SK-N-SH (cell line): Measurements from ENCODE around the gene TMIGD2. TPM values are rescaled to one million over a fixed set of nuclear protein-coding genes. Genes with fewer than 3 reads are reported as not detected.

Experiments used
- CTCF ChIA-PET: fragments of 300-600, 350-600 bp; formaldehyde crosslinking; extraction: SDS; loops from one replicate; lab custom pipeline; 2021; lab: Yijun Ruan, JAX
- POLR2A ChIA-PET: fragments of 350-600 bp; sonication (Branson Sonifier 250); formaldehyde crosslinking; extraction: SDS; loops from one replicate; lab custom pipeline; 2020; ENCODE audit warnings: antibody characterized with exemption, inconsistent platforms; lab: Yijun Ruan, JAX
- DNase-seq: peaks from one replicate; pipeline ENCODE4 v3.0.0; 2012
- H2AFZ ChIP-seq: fragments of 200-600 bp; sonication (generic); 2 replicates; pipeline ENCODE4 v1.8.1; 2016; ENCODE audit warnings: antibody characterized with exemption, mild to moderate bottlenecking, low read depth
- H3F3A ChIP-seq: fragments of 200-600 bp; sonication (generic); replicated peaks from 2 replicates; pipeline ENCODE3; 2016; ENCODE audit warnings: antibody characterized with exemption, mild to moderate bottlenecking; ENCODE audit not compliant: insufficient read depth
- H3K27ac ChIP-seq, 2 experiments: fragments of 200-500 bp in 1 of 2; fragments of 200-600 bp in 1 of 2; sonication (Bioruptor generic) in 1 of 2; sonication (generic), shearing (Covaris generic) in 1 of 2; 2 replicates each; pipeline versions ENCODE4 v1.5.1 to v1.6.1; 2014 to 2016; ENCODE audit warnings: low read depth in 2 of 2, inconsistent platforms in 1 of 2, low read length in 1 of 2, mild to moderate bottlenecking in 1 of 2, mixed read lengths in 1 of 2
- H3K27me3 ChIP-seq: fragments of 200-600 bp; sonication (generic), shearing (Covaris generic); 2 replicates; pipeline ENCODE4 v1.6.1; 2016; ENCODE audit warnings: mixed run types; ENCODE audit not compliant: insufficient read depth
- H3K36me3 ChIP-seq, 2 experiments: fragments of 200-500 bp in 1 of 2; fragments of 200-600 bp in 1 of 2; sonication (Bioruptor generic) in 1 of 2; sonication (generic) in 1 of 2; replicated peaks in 1 of 2; 2 replicates each; pipeline versions ENCODE3 to v1.5.1; 2014 to 2016; ENCODE audit warnings: low read length in 1 of 2, mild to moderate bottlenecking in 1 of 2; ENCODE audit not compliant: insufficient read depth in 2 of 2, control insufficient read depth in 1 of 2
- H3K4me1 ChIP-seq, 2 experiments: fragments of 200-500 bp in 1 of 2; fragments of 200-600 bp in 1 of 2; sonication (Bioruptor generic) in 1 of 2; sonication (generic), shearing (Covaris generic) in 1 of 2; 2 replicates each; pipeline versions ENCODE4 v1.5.1 to v1.6.1; 2014 to 2016; ENCODE audit warnings: low read depth in 1 of 2, low read length in 1 of 2, mixed run types in 1 of 2; ENCODE audit not compliant: insufficient read depth in 2 of 2, control insufficient read depth in 1 of 2
- H3K4me2 ChIP-seq: fragments of 200-600 bp; sonication (generic), shearing (Covaris generic); 2 replicates; pipeline ENCODE4 v1.6.1; 2017; ENCODE audit warnings: mixed run types
- H3K4me3 ChIP-seq, 2 experiments: fragments of 200-500 bp in 1 of 2; fragments of 200-600 bp in 1 of 2; sonication (Bioruptor generic) in 1 of 2; sonication (generic), shearing (Covaris generic) in 1 of 2; 2 replicates each; pipeline versions ENCODE4 v1.5.1 to v1.8.1; 2014 to 2016; ENCODE audit warnings: low read depth in 2 of 2, inconsistent platforms in 1 of 2, low read length in 1 of 2, mild to moderate bottlenecking in 1 of 2, mixed read lengths in 1 of 2, moderate library complexity in 1 of 2
- H3K79me2 ChIP-seq: fragments of 200-600 bp; sonication (generic); 2 replicates; pipeline ENCODE4 v1.8.1; 2017; ENCODE audit warnings: mild to moderate bottlenecking; ENCODE audit not compliant: insufficient read depth
- H3K9ac ChIP-seq: fragments of 200-600 bp; sonication (generic); 2 replicates; pipeline ENCODE4 v1.6.1; 2017; ENCODE audit warnings: mixed run types
- H3K9me2 ChIP-seq: fragments of 200-600 bp; sonication (generic); 2 replicates; pipeline ENCODE4 v1.6.1; 2017; ENCODE audit warnings: mixed run types
- H3K9me3 ChIP-seq: fragments of 200-600 bp; sonication (generic); 2 replicates; pipeline ENCODE4 v1.6.1; 2017; ENCODE audit warnings: mixed run types, mild to moderate bottlenecking, moderate library complexity
- H4K20me1 ChIP-seq: fragments of 200-600 bp; sonication (generic); 2 replicates; pipeline ENCODE4 v1.6.1; 2017; ENCODE audit warnings: mild to moderate bottlenecking, mixed run types; ENCODE audit not compliant: insufficient read depth
- CHD2 ChIP-seq: fragments of 150-350 bp; IDR thresholded peaks from 2 replicates; pipeline ENCODE4 v1.6.1; 2018; ENCODE audit warnings: low read length; ENCODE audit not compliant: partially characterized antibody
- ELF1 ChIP-seq: IDR thresholded peaks from 2 replicates; pipeline ENCODE4 v1.4.0; 2012
- EZH2phosphoT487 ChIP-seq: fragments of 200-600 bp; sonication (generic); IDR thresholded peaks from 2 replicates; pipeline ENCODE4 v1.6.1; 2017; ENCODE audit warnings: low read depth, mixed run types, mild to moderate bottlenecking, antibody characterized with exemption, moderate library complexity, borderline replicate concordance
- FOXJ3 ChIP-seq: sonication (generic); formaldehyde crosslinking; IDR thresholded peaks from 2 replicates; pipeline ENCODE4 v1.5.1; 2020; ENCODE audit warnings: mild to moderate bottlenecking, missing genetic modification reagents
- FOXM1 ChIP-seq: IDR thresholded peaks from 2 replicates; pipeline ENCODE4 v1.4.0; 2012; ENCODE audit warnings: low read depth, mild to moderate bottlenecking
- GABPA ChIP-seq: IDR thresholded peaks from 2 replicates; pipeline ENCODE4 v1.4.0; 2012; ENCODE audit warnings: low read depth, mild to moderate bottlenecking
- GATA2 ChIP-seq: sonication (generic); formaldehyde crosslinking; IDR thresholded peaks from 2 replicates; pipeline ENCODE4 v1.5.0; 2020; ENCODE audit warnings: mild to moderate bottlenecking, missing genetic modification reagents
- JUND ChIP-seq: IDR thresholded peaks from 2 replicates; pipeline ENCODE4 v1.4.0; 2012
- MEF2A ChIP-seq: IDR thresholded peaks from 2 replicates; pipeline ENCODE4 v1.4.0; 2012; ENCODE audit warnings: low read depth, borderline replicate concordance
- MXI1 ChIP-seq: IDR thresholded peaks from 2 replicates; pipeline ENCODE4 v1.6.1; 2012; ENCODE audit warnings: mild to moderate bottlenecking, low read depth, low read length, improper control_type of control experiment
- NFIC ChIP-seq: IDR thresholded peaks from 2 replicates; pipeline ENCODE4 v1.4.0; 2012; ENCODE audit warnings: borderline replicate concordance
- NRF1 ChIP-seq: IDR thresholded peaks from 2 replicates; pipeline ENCODE4 v1.6.1; 2012; ENCODE audit warnings: low read depth, mild to moderate bottlenecking, low read length
- POLR2AphosphoS5 ChIP-seq: IDR thresholded peaks from 2 replicates; pipeline ENCODE4 v1.6.1; 2012; ENCODE audit warnings: low read depth, low read length
- RFX5 ChIP-seq: IDR thresholded peaks from 2 replicates; pipeline ENCODE4 v1.6.1; 2012; ENCODE audit warnings: mild to moderate bottlenecking, improper control_type of control experiment, low read length
- TAF1 ChIP-seq: IDR thresholded peaks from 2 replicates; pipeline ENCODE4 v1.6.1; 2012; ENCODE audit warnings: low read depth, mild to moderate bottlenecking, low read length, moderate library complexity, borderline replicate concordance
- TCF12 ChIP-seq: IDR thresholded peaks from 2 replicates; pipeline ENCODE4 v1.4.0; 2012
- YY1 ChIP-seq: IDR thresholded peaks from 2 replicates; pipeline ENCODE4 v1.4.0; 2012; ENCODE audit warnings: low read depth, mild to moderate bottlenecking
- WGBS: methylation state at CpG from one replicate; pipeline ENCODE4 v1.1.6; 2017; ENCODE audit warnings: low lambda C conversion rate; 5-methylcytosine and 5-hydroxymethylcytosine counted together
- polyA plus RNA-seq, 3 experiments: library from polyadenylated mRNA; depleted of rRNA; stranded (reverse); fragments of >200 nt; gene quantifications; 2 replicates each; pipeline ENCODE4 v1.2.3, GENCODE V29; 2012
- TF ChIP-seq, protein P1 (sequence below): IDR thresholded peaks from 2 replicates; pipeline ENCODE4 v1.4.0; 2012; ENCODE audit warnings: low read depth
- TF ChIP-seq, protein P2 (sequence below): IDR thresholded peaks from 2 replicates; pipeline ENCODE4 v1.6.1; 2012; ENCODE audit warnings: mild to moderate bottlenecking, low read depth, low read length, moderate library complexity
- TF ChIP-seq, protein P3 (sequence below): IDR thresholded peaks from 2 replicates; pipeline ENCODE4 v1.4.0; 2012; ENCODE audit warnings: low read depth, borderline replicate concordance
- TF ChIP-seq, protein P4 (sequence below): fragments of 150-350 bp; IDR thresholded peaks from 2 replicates; pipeline ENCODE4 v1.6.1; 2017; ENCODE audit warnings: antibody characterized with exemption, low read length, low read depth, borderline replicate concordance
- TF ChIP-seq, protein P5 (sequence below): IDR thresholded peaks from 2 replicates; pipeline ENCODE4; 2012

Gene TMIGD2
- polyA plus RNA-seq, 1 of the 3 experiments (the other 2 are of a cell fraction): not detected

DNA sequence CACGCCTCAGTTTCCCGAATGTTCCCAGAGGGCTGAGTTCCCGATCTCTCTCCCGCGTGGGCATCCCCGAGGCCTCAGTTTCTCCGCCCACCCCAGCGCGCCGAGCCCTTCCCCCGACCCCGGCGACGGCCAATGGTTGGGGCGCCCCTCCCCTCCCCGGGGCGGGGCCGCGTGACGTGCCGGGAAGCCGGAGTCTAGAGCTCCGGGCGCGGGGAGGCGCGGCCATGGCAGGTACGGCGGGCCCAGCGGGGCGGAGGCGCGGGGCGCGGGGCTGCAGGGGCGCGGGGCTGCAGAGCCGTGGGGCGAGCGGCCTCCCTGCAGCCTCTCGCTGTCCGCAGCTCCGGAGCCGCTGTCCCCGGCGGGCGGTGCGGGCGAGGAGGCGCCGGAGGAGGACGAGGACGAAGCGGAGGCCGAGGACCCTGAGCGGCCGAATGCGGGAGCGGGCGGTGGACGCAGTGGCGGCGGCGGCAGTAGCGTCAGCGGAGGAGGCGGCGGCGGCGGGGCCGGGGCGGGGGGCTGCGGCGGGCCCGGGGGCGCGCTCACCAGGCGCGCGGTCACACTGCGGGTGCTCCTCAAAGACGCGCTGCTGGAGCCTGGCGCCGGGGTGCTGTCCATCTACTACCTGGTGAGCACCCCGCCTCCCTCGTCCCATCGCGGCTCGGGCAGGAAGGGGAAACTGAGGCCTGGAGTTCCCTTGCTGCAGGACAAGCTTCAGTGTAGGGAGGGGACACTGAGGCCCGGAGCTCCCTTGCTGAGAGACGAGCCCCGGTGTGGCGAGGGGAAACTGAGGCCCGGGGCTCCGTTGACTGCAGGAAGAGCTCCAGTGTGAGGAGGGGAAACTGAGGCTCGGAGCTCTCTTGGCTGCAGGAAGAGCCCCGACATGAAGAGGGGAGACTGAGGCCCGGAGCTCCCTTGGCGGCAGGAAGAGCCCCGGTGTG, 41.5 kb upstream of the TMIGD2 start, which contains the start of gene MPND:
Gene MPND (plus strand): TSS at position 193 of the 938 bp plus-strand sequence. CDS start 32 bp downstream, at position 225.
- POLR2A ChIA-PET: interaction anchor here (0.5 to 3.6 kb wide), 17 partner anchors 10 to 97 kb away, joined by 3 to 32 read pairs (median 5); partner anchors contain the start of genes FSD1, SH3GL1, SHD and YJU2
- TF ChIP-seq JUND (no peak), TAF1 (0 out of 2 replicates have a peak, but pooled peaks have one; percentile 34), NRF1 (no peak), RFX5 (0 out of 2 replicates have a peak, but pooled peaks have one; percentile 26), NFIC (no peak), EZH2phosphoT487 (no peak), CHD2 (peak; percentile 54), POLR2AphosphoS5 (no peak), FOXM1 (no peak), FOXJ3 (CRISPR knock-in tag) (no peak), YY1 (peak; percentile 55; the same call in 1 of the 2 replicates), ELF1 (no peak), MXI1 (peak; percentile 28; the same call in 1 of the 2 replicates), TCF12 (no peak), MEF2A (no peak), GABPA (no peak), GATA2 (CRISPR knock-in tag) (no peak)
- TF ChIP-seq, protein P1, sequence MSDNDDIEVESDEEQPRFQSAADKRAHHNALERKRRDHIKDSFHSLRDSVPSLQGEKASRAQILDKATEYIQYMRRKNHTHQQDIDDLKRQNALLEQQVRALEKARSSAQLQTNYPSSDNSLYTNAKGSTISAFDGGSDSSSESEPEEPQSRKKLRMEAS: no peak
- TF ChIP-seq, protein P2, sequence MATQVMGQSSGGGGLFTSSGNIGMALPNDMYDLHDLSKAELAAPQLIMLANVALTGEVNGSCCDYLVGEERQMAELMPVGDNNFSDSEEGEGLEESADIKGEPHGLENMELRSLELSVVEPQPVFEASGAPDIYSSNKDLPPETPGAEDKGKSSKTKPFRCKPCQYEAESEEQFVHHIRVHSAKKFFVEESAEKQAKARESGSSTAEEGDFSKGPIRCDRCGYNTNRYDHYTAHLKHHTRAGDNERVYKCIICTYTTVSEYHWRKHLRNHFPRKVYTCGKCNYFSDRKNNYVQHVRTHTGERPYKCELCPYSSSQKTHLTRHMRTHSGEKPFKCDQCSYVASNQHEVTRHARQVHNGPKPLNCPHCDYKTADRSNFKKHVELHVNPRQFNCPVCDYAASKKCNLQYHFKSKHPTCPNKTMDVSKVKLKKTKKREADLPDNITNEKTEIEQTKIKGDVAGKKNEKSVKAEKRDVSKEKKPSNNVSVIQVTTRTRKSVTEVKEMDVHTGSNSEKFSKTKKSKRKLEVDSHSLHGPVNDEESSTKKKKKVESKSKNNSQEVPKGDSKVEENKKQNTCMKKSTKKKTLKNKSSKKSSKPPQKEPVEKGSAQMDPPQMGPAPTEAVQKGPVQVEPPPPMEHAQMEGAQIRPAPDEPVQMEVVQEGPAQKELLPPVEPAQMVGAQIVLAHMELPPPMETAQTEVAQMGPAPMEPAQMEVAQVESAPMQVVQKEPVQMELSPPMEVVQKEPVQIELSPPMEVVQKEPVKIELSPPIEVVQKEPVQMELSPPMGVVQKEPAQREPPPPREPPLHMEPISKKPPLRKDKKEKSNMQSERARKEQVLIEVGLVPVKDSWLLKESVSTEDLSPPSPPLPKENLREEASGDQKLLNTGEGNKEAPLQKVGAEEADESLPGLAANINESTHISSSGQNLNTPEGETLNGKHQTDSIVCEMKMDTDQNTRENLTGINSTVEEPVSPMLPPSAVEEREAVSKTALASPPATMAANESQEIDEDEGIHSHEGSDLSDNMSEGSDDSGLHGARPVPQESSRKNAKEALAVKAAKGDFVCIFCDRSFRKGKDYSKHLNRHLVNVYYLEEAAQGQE: no peak
- TF ChIP-seq, protein P3, sequence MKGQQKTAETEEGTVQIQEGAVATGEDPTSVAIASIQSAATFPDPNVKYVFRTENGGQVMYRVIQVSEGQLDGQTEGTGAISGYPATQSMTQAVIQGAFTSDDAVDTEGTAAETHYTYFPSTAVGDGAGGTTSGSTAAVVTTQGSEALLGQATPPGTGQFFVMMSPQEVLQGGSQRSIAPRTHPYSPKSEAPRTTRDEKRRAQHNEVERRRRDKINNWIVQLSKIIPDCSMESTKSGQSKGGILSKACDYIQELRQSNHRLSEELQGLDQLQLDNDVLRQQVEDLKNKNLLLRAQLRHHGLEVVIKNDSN: no peak
- TF ChIP-seq, protein P4, sequence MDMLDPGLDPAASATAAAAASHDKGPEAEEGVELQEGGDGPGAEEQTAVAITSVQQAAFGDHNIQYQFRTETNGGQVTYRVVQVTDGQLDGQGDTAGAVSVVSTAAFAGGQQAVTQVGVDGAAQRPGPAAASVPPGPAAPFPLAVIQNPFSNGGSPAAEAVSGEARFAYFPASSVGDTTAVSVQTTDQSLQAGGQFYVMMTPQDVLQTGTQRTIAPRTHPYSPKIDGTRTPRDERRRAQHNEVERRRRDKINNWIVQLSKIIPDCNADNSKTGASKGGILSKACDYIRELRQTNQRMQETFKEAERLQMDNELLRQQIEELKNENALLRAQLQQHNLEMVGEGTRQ: no peak
- TF ChIP-seq, protein P5, sequence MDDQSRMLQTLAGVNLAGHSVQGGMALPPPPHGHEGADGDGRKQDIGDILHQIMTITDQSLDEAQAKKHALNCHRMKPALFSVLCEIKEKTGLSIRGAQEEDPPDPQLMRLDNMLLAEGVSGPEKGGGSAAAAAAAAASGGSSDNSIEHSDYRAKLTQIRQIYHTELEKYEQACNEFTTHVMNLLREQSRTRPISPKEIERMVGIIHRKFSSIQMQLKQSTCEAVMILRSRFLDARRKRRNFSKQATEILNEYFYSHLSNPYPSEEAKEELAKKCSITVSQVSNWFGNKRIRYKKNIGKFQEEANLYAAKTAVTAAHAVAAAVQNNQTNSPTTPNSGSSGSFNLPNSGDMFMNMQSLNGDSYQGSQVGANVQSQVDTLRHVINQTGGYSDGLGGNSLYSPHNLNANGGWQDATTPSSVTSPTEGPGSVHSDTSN: no peak

More for the DNA sequence above, 41.5 kb upstream of the TMIGD2 start, which contains the start of gene MPND:
- Histone ChIP-seq H3K4me2 (peak within 1 kb of the TSS; percentile 91), H3F3A (no peaks in the 10 kb centered on the region), H3K4me1 (peaks cover 0 to 11% of the 10 kb centered on the region in 2 experiments; a peak in 1 of 4 replicates), H3K4me3 (peak within 1 kb of the TSS; percentile 63 to 69), H3K36me3 (peaks cover 2 to 8% of the 10 kb centered on the region in 2 experiments), H3K9ac (peak within 1 kb of the TSS; percentile 78), H3K27me3 (no peaks in the 10 kb centered on the region), H3K9me2 (no peaks in the 10 kb centered on the region), H4K20me1 (no peaks in the 10 kb centered on the region), H3K27ac (peak within 1 kb of the TSS; percentile 72 to 91), H2AFZ (peak within 1 kb of the TSS; percentile 91), H3K79me2 (0 out of 2 replicates have a peak, but pooled peaks cover 5% of the 10 kb centered on the region), H3K9me3 (no peaks in the 10 kb centered on the region)
- CTCF ChIA-PET: interaction anchor here (0.6 to 4.7 kb wide), 19 partner anchors 10 to 111 kb away, joined by 3 to 50 read pairs (median 4); partner anchors contain the start of genes SH3GL1 and YJU2
- 9% methylated on average over 16 of the region's 101 CpGs for WGBS
- DNase-seq: peak; percentile 94
